H4 (cell line): ENCODE data around the gene GARS1. TPM values are rescaled to one million over a fixed set of nuclear protein-coding genes. Genes with fewer than 3 reads are reported as not detected.
"Not testable (repeated sequence)": the region's sequence is repeated elsewhere in the genome, so short reads cannot be mapped to it uniquely, and the experiment has no call there.

Experiments used
- DNase-seq: peaks from one replicate; pipeline ENCODE4 v3.0.0-alpha.2; 2015; ENCODE audit warnings: low spot score
- total RNA-seq: library from RNA; depleted of rRNA; stranded (reverse); fragments of >200 nt; shearing (Covaris generic); gene quantifications from 2 replicates; pipeline ENCODE4 v1.2.3, GENCODE V29; 2014

GARS1 gene
- total RNA-seq, 1 experiment from 2014 or later: 405 TPM

GRCh38 chr7:30572212-30572841, 22.4 kb upstream of the GARS1 start:
- no peak for DNase-seq

GRCh38 chr7:30575910-30576309, 18.8 kb upstream of the GARS1 start:
- no peak for DNase-seq

GRCh38 chr7:30583181-30583580, 11.5 kb upstream of the GARS1 start:
- DNase-seq: no peak

GRCh38 chr7:30584415-30584814, 10.3 kb upstream of the GARS1 start:
- DNase-seq: no peak

GRCh38 chr7:30584965-30585364, 9.7 kb upstream of the GARS1 start:
- DNase-seq: no peak

- DNase-seq: no peak
Measured at GRCh38 chr7:30585675-30586074, 9.0 kb upstream of the GARS1 start.

GRCh38 chr7:30587547-30587946, 7.1 kb upstream of the GARS1 start:
- not testable (repeated sequence) for DNase-seq

GRCh38 chr7:30589111-30589510, 5.6 kb upstream of the GARS1 start:
- no peak for DNase-seq

- DNase-seq: peak; percentile 53
Measured at GRCh38 chr7:30594048-30594539, 584 bp upstream of the GARS1 start.

- DNase-seq: no peak
Measured at GRCh38 chr7:30595436-30596013, 847 bp downstream of the GARS1 start.

- peak; percentile 55 for DNase-seq
Measured at GRCh38 chr7:30596014-30596641, 1.4 kb downstream of the GARS1 start.

GRCh38 chr7:30596721-30597120, 2.0 kb downstream of the GARS1 start:
- DNase-seq: no peak

- DNase-seq: no peak
Measured at GRCh38 chr7:30598121-30598876, 3.6 kb downstream of the GARS1 start.

GRCh38 chr7:30604901-30605300, 10.2 kb downstream of the GARS1 start:
- DNase-seq: no peak

GRCh38 chr7:30605832-30606231, 11.2 kb downstream of the GARS1 start:
- DNase-seq: no peak

- no peak for DNase-seq
Measured at GRCh38 chr7:30612658-30613265, 18.1 kb downstream of the GARS1 start.

GRCh38 chr7:30613366-30614325, 19.0 kb downstream of the GARS1 start:
- DNase-seq: no peak

GRCh38 chr7:30616318-30616717, 21.6 kb downstream of the GARS1 start:
- DNase-seq: no peak

- no peak for DNase-seq
Measured at GRCh38 chr7:30617359-30617758, 22.7 kb downstream of the GARS1 start.

GRCh38 chr7:30618080-30618676, 23.5 kb downstream of the GARS1 start:
- DNase-seq: no peak
